Measurements from ENCODE around the gene SLC7A8. TPM values are rescaled to one million over a fixed set of nuclear protein-coding genes. Genes with fewer than 3 reads are reported as not detected.

The SLC7A8 gene
- polyA plus RNA-seq, 6 donors from 2014 or later: 0.31 to 0.50 (median 0.48) TPM; not detected in 3

DNA sequence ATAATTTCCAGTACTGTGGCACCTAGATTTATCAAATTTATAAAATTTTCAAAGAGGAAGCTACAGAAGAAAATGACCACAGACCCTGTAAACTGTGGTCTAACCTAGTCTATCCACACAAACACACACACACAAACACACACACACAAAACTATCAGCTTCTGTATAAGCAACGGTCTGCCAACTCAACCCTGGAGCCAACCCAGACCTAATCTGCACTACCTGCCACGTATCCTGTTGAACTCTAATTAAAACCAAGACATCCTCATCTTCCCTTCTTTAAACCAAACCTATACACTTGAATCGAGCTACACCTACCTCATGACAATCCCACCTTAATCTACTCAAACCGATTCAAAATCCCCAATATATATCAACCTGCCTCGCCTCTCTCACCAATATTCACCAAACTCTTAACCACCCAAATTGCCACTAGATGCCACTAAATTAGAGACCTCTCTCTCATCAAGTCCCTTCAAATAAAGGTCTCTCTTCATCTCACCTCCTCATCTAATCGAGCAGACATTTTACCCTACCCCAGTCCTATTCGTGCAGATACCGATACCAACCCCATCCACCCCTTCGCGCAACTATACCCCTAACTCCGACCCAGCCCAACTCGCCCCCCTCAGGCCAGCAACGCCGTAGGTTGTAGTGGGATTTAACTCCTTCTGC is 89.3 kb downstream of the SLC7A8 start:
- ATAC-seq (ENCODE audit: low read depth in 2 of 2): no peak
- Mint-ChIP-seq H3K27ac (no peak overlapping the region), H3K9me3 (no peaks in the 10 kb centered on the region), H3K27me3 (no peaks in the 10 kb centered on the region), H3K36me3 (peaks cover 0 to 7% of the 10 kb centered on the region in 2 donors), H3K4me1 (peaks cover 7 to 23% (median 17%) of the 10 kb centered on the region in 3 donors), H3K4me3 (no peak overlapping the region)
- DNase-seq: no peak

DNA sequence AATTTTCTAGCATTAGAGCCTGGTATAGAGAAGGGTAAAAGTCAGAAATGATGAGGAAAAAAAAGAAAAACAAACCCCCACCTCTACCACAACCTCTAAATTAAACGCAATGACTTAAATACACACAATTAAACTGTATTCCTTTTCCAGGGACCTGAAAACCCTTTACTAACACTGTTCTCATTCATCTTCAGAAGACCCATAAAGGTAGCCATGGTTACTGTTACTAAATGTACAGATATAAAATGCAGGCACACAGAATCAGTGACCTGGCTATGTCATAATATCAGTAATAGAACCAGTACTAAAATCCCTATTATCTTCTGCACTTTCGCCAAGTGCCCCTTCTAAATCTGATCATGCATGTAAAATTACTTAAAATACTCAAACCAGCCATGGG is 89.9 kb downstream of the SLC7A8 start:
- Mint-ChIP-seq H3K4me3 (peak overlapping the region in 2 of 8 donors; percentile 16 to 42), H3K27me3 (no peaks in the 10 kb centered on the region), H3K9me3 (no peaks in the 10 kb centered on the region), H3K27ac (peak overlapping the region in 1 of 6 donors; percentile 42), H3K36me3 (peaks cover 0 to 7% of the 10 kb centered on the region in 2 donors), H3K4me1 (peaks cover 7 to 23% (median 17%) of the 10 kb centered on the region in 3 donors)
- ATAC-seq (ENCODE audit: low read depth in 2 of 2) (no peak), DNase-seq (no peak)

DNA sequence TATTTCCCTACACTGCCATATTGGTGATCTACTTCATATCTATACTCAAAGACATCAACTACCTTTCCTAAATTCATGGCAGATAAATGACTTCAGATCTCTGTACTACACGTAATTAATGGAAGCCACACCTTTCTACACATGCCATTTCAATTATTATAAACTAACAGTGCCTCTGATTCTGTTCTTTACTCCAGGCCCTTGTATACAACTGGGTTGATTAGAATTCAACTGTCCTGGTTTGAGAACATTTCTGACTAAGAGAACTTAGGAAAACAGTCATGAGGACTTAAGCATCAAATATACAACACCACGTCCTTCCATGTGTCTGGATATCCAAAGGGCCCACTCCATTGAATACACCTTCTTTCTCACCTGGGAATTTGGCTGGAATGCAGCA is 90.4 kb downstream of the SLC7A8 start:
- peak overlapping the region in 4 of 8 donors; percentile 16 to 42 (median 24) for H3K4me3 Mint-ChIP-seq
- peak overlapping the region in 1 of 6 donors; percentile 42 for H3K27ac Mint-ChIP-seq
- DNase-seq: no peak
- no peaks in the 10 kb centered on the region for H3K9me3 Mint-ChIP-seq
- H3K4me1 Mint-ChIP-seq: peaks cover 7 to 23% (median 17%) of the 10 kb centered on the region in 3 donors
- ATAC-seq (ENCODE audit: low read depth in 2 of 2): no peak
- no peaks in the 10 kb centered on the region for H3K27me3 Mint-ChIP-seq
- H3K36me3 Mint-ChIP-seq: peaks cover 0 to 7% of the 10 kb centered on the region in 2 donors

- peaks cover 0 to 15% of the 10 kb centered on the region in 2 donors for H3K36me3 Mint-ChIP-seq
- no peaks in the 10 kb centered on the region for H3K27me3 Mint-ChIP-seq
- peak overlapping the region in 2 of 6 donors; percentile 3 to 90 for H3K27ac Mint-ChIP-seq
- peak overlapping the region in 1 of 8 donors; percentile 30 for H3K4me3 Mint-ChIP-seq
- ATAC-seq (ENCODE audit: low read depth in 2 of 2) (no peak), DNase-seq (no peak)
- peaks cover 11 to 16% (median 15%) of the 10 kb centered on the region in 3 donors for H3K4me1 Mint-ChIP-seq
- no peaks in the 10 kb centered on the region for H3K9me3 Mint-ChIP-seq
These were observed 91.9 kb downstream of the SLC7A8 start for GRCh38 chr14:23091294-23092225.

- Mint-ChIP-seq H3K36me3 (peaks cover 0 to 23% of the 10 kb centered on the region in 2 donors), H3K4me3 (no peak overlapping the region), H3K9me3 (no peaks in the 10 kb centered on the region), H3K27me3 (no peaks in the 10 kb centered on the region), H3K27ac (no peak overlapping the region), H3K4me1 (peaks cover 12 to 13% (median 12%) of the 10 kb centered on the region in 3 donors)
- ATAC-seq (ENCODE audit: low read depth in 2 of 2) (no peak), DNase-seq (no peak)
These were observed 93.2 kb downstream of the SLC7A8 start for GRCh38 chr14:23090254-23090636.

DNA sequence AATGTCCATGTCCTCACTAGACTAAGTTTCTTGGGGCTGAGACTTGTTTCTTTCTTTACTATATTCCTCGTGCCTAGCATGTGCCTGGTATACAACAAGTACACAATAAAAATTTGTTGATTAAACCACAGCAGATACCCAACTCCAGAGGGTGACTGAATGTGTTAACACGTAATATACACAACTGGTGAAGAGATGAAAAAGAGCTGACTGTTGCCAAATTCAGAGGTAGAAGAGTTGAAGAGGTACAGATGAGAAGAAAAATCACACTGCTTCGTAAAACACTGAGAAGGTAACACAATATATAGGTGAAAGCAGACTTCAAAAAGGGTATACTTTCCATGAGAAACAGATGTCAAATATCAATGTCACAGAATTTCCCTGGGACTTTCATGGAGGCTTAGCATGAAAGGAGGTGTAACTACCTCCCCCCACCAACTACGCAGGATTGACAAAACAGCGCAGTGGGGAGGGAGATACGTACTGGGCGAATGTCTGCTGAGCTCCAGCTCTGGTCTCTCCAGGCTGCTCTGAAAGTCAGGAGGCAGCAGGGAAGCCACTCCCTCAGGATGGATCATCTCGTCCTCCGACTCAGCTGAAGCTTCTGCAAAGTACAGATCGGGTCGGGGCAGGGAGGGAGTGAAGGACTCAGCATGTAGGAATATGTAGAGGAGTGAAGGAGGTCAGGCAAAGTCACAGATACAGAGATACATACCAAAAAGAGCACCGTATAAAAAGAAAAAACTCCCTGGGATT is 93.8 kb downstream of the SLC7A8 start:
- Mint-ChIP-seq H3K9me3 (no peaks in the 10 kb centered on the region), H3K36me3 (peaks cover 0 to 23% of the 10 kb centered on the region in 2 donors), H3K27me3 (no peaks in the 10 kb centered on the region), H3K4me1 (peaks cover 12 to 13% (median 12%) of the 10 kb centered on the region in 3 donors), H3K27ac (peak overlapping the region in 2 of 6 donors; percentile 3 to 64), H3K4me3 (peak overlapping the region in 1 of 8 donors; percentile 58)
- ATAC-seq (ENCODE audit: low read depth in 2 of 2): no peak
- no peak for DNase-seq

DNA sequence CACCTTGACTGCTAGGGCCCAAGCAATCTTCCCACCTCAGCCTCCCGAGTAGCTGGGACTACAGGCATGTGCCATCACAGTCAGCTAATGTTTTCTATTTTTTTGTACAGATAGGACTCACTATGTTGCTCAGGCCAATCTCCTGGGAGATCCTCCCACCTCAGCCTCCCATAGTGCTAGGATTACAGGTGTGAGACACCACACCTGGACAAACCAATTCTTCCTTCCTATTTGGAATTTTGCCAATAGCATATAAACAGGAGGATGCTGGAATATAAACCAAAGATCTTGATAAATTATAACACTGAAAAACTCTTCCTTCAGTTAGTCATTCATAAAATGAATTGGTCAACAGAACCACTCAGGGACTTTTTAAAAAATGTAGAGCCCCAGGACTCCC is 96.9 kb downstream of the SLC7A8 start:
- Mint-ChIP-seq H3K9me3 (no peaks in the 10 kb centered on the region), H3K36me3 (peaks cover 0 to 25% of the 10 kb centered on the region in 2 donors), H3K4me1 (peaks cover 6 to 8% (median 8%) of the 10 kb centered on the region in 3 donors), H3K27ac (no peak overlapping the region), H3K4me3 (no peak overlapping the region), H3K27me3 (no peaks in the 10 kb centered on the region)
- ATAC-seq (ENCODE audit: low read depth in 2 of 2) (no peak), DNase-seq (no peak)

DNA sequence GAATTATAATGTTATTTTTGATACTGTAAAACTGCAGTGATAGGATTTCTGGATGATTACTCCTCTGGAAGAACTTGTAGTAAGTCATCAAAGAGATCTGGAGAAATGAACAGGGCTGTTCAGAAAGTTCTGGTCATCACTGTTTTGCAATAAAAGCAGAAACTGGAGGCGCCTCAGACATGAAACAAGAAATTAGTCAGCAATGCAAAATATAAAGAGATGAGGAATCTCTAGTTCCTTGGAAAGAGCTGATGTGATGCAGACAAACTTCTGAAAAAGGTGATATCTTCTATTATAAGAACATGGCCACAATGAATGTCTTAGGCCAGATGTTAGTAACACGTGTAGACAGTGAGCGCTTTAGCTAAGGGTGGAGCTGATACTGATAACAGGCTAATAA is 98.0 kb downstream of the SLC7A8 start:
- H3K4me3 Mint-ChIP-seq: no peak overlapping the region
- H3K27me3 Mint-ChIP-seq: no peaks in the 10 kb centered on the region
- peaks cover 3 to 36% of the 10 kb centered on the region in 2 donors for H3K36me3 Mint-ChIP-seq
- H3K9me3 Mint-ChIP-seq: no peaks in the 10 kb centered on the region
- no peak for DNase-seq
- no peak overlapping the region for H3K27ac Mint-ChIP-seq
- H3K4me1 Mint-ChIP-seq: peaks cover 6 to 8% (median 6%) of the 10 kb centered on the region in 3 donors
- ATAC-seq (ENCODE audit: low read depth in 2 of 2): no peak

- ATAC-seq (ENCODE audit: low read depth in 2 of 2) (no peak), DNase-seq (no peak)
- H3K4me3 Mint-ChIP-seq: peak overlapping the region in 1 of 8 donors; percentile 40
- peaks cover 17 to 27% of the 10 kb centered on the region in 2 donors for H3K36me3 Mint-ChIP-seq
- H3K4me1 Mint-ChIP-seq: no peaks in the 10 kb centered on the region
- no peaks in the 10 kb centered on the region for H3K27me3 Mint-ChIP-seq
- no peaks in the 10 kb centered on the region for H3K9me3 Mint-ChIP-seq
- peak overlapping the region in 2 of 6 donors; percentile 29 to 52 for H3K27ac Mint-ChIP-seq
These were observed 103.0 kb downstream of the SLC7A8 start for GRCh38 chr14:23080474-23080873.

GRCh38 chr14:23079716-23080115 is 103.7 kb downstream of the SLC7A8 start:
- Mint-ChIP-seq H3K9me3 (no peaks in the 10 kb centered on the region), H3K27me3 (no peaks in the 10 kb centered on the region), H3K27ac (peak overlapping the region in 2 of 6 donors; percentile 44 to 94), H3K36me3 (peaks cover 21 to 26% of the 10 kb centered on the region in 2 donors), H3K4me3 (no peak overlapping the region), H3K4me1 (no peaks in the 10 kb centered on the region)
- DNase-seq (no peak), ATAC-seq (ENCODE audit: low read depth in 2 of 2) (no peak)

GRCh38 chr14:23078692-23079116 is 104.8 kb downstream of the SLC7A8 start:
- no peak for ATAC-seq (ENCODE audit: low read depth in 2 of 2)
- peak overlapping the region in 1 of 6 donors; percentile 30 for H3K27ac Mint-ChIP-seq
- no peak for DNase-seq

DNA sequence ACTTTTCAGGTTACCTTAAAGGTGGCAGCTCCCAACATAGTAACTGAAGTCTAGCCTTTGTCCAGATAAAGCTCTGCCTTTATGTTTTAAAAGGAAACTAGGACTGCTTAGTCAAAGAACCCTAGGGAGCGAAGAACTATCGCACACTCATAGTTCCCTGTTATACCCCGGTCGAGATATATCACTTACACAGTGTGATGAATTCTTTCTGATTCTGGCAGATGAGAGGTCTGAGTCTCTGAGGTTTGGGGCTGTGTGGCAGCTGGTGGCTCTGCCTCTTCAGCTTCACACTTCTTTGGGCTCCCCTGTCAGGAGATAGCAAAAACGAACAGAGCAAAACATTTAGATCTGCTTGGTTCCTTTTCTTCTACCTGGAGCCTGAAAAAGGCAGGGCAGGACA is 105.5 kb downstream of the SLC7A8 start:
- Mint-ChIP-seq H3K36me3 (peaks cover 21 to 26% of the 10 kb centered on the region in 2 donors), H3K27ac (no peak overlapping the region), H3K4me1 (no peaks in the 10 kb centered on the region), H3K4me3 (no peak overlapping the region), H3K9me3 (no peaks in the 10 kb centered on the region), H3K27me3 (no peaks in the 10 kb centered on the region)
- DNase-seq (no peak), ATAC-seq (ENCODE audit: low read depth in 2 of 2) (no peak)

More at GRCh38 chr14:23078692-23079116, 104.8 kb downstream of the SLC7A8 start:
- Mint-ChIP-seq H3K27me3 (no peaks in the 10 kb centered on the region), H3K4me1 (no peaks in the 10 kb centered on the region), H3K36me3 (peaks cover 21 to 26% of the 10 kb centered on the region in 2 donors), H3K9me3 (no peaks in the 10 kb centered on the region), H3K4me3 (peak overlapping the region in 1 of 8 donors; percentile 15)

Measured in naive B cell (primary cell).